Stimulated activated naive B cell treated with anti-CD40 and anti-IgM and Interleukin-4, amounts not matched to agents 10 μg/mL and 1 μg/mL and 100 μg/mL, for 72 hours (primary cell): ENCODE results near the gene POLR2J.

ENCODE experiments used
- ATAC-seq, 2 donors: fragments of 150-1000 bp; cut with Tn5 transposase; replicated peaks; 2 replicates each; pipeline ENCODE4 v1.10.0; 2021; ENCODE audit warnings: moderate library complexity in 1 of 2
- DNase-seq: peaks from one replicate; pipeline ENCODE4 v3.0.0; 2021
- H3K27ac Mint-ChIP-seq: one replicate; pipeline ENCODE4 v1.8.0; 2022; ENCODE audit warnings: mild to moderate bottlenecking, mixed read lengths
- H3K27me3 Mint-ChIP-seq, 2 donors: one replicate each; pipeline ENCODE4 v1.8.0; 2022; ENCODE audit warnings: mixed read lengths in 2 of 2
- H3K36me3 Mint-ChIP-seq, 2 donors: one replicate each; pipeline ENCODE4 v1.8.0; 2022; ENCODE audit warnings: mixed read lengths in 2 of 2, mild to moderate bottlenecking in 1 of 2
- H3K4me1 Mint-ChIP-seq, 2 donors: one replicate each; pipeline ENCODE4 v1.8.0; 2022; ENCODE audit warnings: mixed read lengths in 2 of 2, mild to moderate bottlenecking in 1 of 2
- H3K4me3 Mint-ChIP-seq, 2 donors: one replicate each; pipeline ENCODE4 v1.8.0; 2022; ENCODE audit warnings: mild to moderate bottlenecking in 2 of 2, mixed read lengths in 2 of 2, moderate library complexity in 1 of 2
- H3K9me3 Mint-ChIP-seq, 2 donors: one replicate each; pipeline ENCODE4 v1.8.0; 2022; ENCODE audit warnings: mixed read lengths in 2 of 2, mild to moderate bottlenecking in 1 of 2

Gene POLR2J

GRCh38 chr7:102426268-102427018 is 52.3 kb downstream of the POLR2J start:
- Mint-ChIP-seq H3K36me3 (peaks cover 18 to 42% of the 10 kb centered on the region in 2 donors), H3K9me3 (peaks cover 0 to 2% of the 10 kb centered on the region in 2 donors), H3K27me3 (no peaks in the 10 kb centered on the region), H3K4me1 (peaks cover 54 to 78% of the 10 kb centered on the region in 2 donors), H3K4me3 (peak overlapping the region; percentile 83), H3K27ac (peak overlapping the region; percentile 100)
- peak; percentile 71 to 76 for ATAC-seq
- peak; percentile 81 for DNase-seq

GRCh38 chr7:102425639-102426267 is 53.0 kb downstream of the POLR2J start:
- Mint-ChIP-seq H3K4me3 (peak overlapping the region; percentile 83), H3K27me3 (no peaks in the 10 kb centered on the region), H3K9me3 (peaks cover 0 to 2% of the 10 kb centered on the region in 2 donors), H3K36me3 (peaks cover 22 to 46% of the 10 kb centered on the region in 2 donors), H3K27ac (peak overlapping the region; percentile 100), H3K4me1 (peaks cover 54 to 77% of the 10 kb centered on the region in 2 donors)
- DNase-seq: peak; percentile 91
- ATAC-seq: peak; percentile 82

DNA sequence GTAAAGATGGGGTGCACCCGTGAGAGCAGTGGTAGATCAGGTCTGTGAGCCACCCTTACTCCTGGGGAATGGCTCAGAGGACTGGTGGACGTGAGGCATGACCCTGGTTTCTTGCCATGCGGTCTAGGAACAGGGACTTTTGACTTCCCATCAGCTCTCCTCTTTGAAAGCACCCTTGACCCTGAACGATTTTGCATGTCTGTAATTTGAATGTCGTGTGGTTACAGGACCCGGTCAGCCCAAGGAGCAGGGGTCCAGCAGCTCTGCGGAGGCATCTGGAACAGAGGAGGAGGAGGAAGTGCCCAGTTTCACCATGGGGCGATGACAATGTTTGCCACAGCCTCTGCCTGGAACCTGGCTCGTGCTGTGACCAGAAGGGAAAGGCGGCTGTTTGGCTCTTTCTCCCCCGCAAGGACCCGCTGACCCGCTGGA is 53.9 kb downstream of the POLR2J start:
- Mint-ChIP-seq H3K4me1 (peaks cover 59 to 77% of the 10 kb centered on the region in 2 donors), H3K36me3 (peaks cover 22 to 49% of the 10 kb centered on the region in 2 donors), H3K9me3 (peaks cover 0 to 2% of the 10 kb centered on the region in 2 donors), H3K27me3 (no peaks in the 10 kb centered on the region), H3K27ac (peak overlapping the region; percentile 100), H3K4me3 (peak overlapping the region; percentile 83)
- peak; percentile 2 to 4 for ATAC-seq
- no peak for DNase-seq

- H3K4me1 Mint-ChIP-seq: peaks cover 57 to 77% of the 10 kb centered on the region in 2 donors
Measured at GRCh38 chr7:102424129-102424551, 54.6 kb downstream of the POLR2J start.

More at GRCh38 chr7:102424129-102424551, 54.6 kb downstream of the POLR2J start:
- peak overlapping the region; percentile 100 for H3K27ac Mint-ChIP-seq
- H3K27me3 Mint-ChIP-seq: no peaks in the 10 kb centered on the region
- peaks cover 25 to 49% of the 10 kb centered on the region in 2 donors for H3K36me3 Mint-ChIP-seq
- no peaks in the 10 kb centered on the region for H3K9me3 Mint-ChIP-seq
- DNase-seq (no peak), ATAC-seq (no peak)
- peak overlapping the region; percentile 83 for H3K4me3 Mint-ChIP-seq
